OCI-LY3 (cell line): ENCODE data around the gene UGT2B15.

Source experiments
- EZH2phosphoT487 ChIP-seq: fragments of 200-600 bp; shearing (Covaris generic); IDR thresholded peaks from 2 replicates; pipeline ENCODE4 v1.6.1; 2018; ENCODE audit warnings: antibody characterized with exemption, mixed run types, low read depth
- TF ChIP-seq, protein P1 (sequence below): fragments of 200-600, 300-600 bp; sonication (generic); IDR thresholded peaks from 2 replicates; pipeline ENCODE4 v1.5.1; 2014; ENCODE audit warnings: antibody characterized with exemption, low read length, low read depth

DNA sequence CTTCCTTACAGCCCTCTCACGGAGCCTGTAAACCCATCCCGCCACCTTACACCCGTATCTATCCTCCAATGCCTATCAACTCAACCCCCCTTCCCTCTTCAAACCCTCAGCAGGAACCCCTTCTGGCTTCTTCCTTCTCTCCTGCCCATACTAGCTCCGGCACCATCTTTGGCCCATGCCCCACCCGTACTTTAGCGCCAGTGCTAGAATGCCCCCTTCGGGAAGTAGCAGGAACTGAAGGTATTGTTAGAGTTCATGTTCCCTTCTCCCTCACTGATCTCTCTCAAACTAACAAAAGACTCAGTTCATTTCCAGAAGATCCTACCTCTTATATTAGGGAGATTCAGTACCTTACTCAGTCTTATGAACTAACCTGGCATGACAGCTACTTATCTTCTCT, 2.7 kb upstream of the UGT2B15 start:
- TF ChIP-seq, protein P1, sequence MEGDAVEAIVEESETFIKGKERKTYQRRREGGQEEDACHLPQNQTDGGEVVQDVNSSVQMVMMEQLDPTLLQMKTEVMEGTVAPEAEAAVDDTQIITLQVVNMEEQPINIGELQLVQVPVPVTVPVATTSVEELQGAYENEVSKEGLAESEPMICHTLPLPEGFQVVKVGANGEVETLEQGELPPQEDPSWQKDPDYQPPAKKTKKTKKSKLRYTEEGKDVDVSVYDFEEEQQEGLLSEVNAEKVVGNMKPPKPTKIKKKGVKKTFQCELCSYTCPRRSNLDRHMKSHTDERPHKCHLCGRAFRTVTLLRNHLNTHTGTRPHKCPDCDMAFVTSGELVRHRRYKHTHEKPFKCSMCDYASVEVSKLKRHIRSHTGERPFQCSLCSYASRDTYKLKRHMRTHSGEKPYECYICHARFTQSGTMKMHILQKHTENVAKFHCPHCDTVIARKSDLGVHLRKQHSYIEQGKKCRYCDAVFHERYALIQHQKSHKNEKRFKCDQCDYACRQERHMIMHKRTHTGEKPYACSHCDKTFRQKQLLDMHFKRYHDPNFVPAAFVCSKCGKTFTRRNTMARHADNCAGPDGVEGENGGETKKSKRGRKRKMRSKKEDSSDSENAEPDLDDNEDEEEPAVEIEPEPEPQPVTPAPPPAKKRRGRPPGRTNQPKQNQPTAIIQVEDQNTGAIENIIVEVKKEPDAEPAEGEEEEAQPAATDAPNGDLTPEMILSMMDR = no peak
- TF ChIP-seq EZH2phosphoT487 = no peak
